Skin of body (tissue), 2 donors: Measurements from ENCODE around the gene PHIP. TPM values are rescaled to one million over a fixed set of nuclear protein-coding genes. Genes with fewer than 3 reads are reported as not detected.

Experiments
- DNase-seq: peaks from one replicate; lab custom pipeline; 2025; lab: John Stamatoyannopoulos, UW
- total RNA-seq: library from RNA; depleted of rRNA; stranded (reverse); fragments of >200 nt; gene quantifications from one replicate; pipeline ENCODE4 v1.2.3, GENCODE V29; 2014

Gene PHIP
- total RNA-seq, 1 donor from 2014 or later: 51.5 TPM

DNA sequence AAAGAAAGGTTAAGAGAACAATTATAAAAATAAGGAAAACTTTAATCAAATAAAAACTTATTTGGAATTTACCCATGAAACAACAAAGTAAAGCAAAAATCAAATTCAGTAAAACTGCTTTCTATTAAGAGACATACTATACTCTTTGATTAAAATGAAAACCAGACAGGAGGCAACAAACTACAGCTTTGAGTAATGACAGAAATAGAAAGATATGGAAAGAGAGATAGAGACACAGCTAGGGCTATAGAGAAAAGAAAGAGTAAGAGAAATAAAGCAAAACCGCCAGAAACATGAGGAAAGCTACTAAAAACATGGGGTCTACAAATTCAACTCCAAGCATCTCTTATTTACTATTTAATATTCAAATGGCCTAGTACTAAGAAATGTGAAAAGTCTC lies 67.6 kb downstream of the PHIP start:
- no peak for DNase-seq

DNA sequence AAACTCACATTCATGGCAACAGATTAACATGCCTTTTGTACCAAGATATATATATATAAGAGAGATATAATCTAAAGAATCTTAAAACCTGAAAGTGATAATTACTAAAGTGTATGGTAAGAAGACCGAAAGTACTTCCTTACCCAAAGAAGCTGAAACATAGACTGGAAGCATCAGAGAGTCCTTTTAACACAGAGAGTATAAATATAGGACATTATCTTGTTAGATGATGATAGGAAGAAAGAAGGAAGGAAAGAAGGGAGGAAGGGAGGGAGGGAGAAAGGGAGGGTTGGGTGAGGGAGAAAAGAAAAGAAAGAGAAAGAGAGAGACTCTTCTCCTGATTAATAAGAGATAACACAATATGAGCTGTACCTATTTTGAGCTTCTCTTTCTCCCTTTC lies 68.2 kb downstream of the PHIP start:
- no peak for DNase-seq

DNA sequence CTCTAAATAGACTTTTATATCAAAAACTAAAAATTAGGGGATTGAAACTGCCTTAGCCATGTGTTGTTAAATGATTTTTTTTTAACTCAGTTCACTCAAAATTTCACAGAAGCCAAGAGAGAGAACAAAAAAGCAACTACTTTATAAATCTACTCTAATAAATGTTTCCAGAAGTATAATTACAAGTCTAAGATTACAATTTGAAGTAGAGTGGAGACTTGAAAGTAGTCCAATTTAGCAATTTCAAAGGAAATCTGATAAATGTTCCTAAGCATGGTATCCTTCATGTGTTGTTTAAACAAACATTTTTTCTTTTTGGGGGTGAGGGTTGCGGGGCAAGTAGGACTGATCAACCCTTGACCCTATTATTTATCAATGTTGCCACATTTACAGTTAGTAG lies 72.6 kb downstream of the PHIP start:
- DNase-seq: no peak

DNA sequence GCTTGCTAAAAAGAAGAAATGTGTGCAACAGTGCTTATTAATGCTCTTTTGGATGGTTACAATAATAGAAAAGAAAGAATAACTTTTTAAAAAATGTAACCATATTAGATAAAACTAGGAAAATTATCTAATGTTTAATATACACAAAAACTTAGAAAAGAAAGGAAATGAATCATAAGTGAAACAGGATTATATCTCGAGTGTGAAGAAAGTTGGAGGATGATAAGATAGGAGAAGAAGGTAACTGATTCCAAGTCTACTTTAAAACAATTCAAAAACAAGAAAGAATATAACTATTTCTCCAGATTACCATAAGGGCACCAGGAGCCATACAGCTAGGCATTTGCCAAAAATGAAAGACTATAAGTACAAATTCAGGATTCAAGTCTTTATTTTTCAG lies 73.0 kb downstream of the PHIP start:
- DNase-seq: no peak

DNA sequence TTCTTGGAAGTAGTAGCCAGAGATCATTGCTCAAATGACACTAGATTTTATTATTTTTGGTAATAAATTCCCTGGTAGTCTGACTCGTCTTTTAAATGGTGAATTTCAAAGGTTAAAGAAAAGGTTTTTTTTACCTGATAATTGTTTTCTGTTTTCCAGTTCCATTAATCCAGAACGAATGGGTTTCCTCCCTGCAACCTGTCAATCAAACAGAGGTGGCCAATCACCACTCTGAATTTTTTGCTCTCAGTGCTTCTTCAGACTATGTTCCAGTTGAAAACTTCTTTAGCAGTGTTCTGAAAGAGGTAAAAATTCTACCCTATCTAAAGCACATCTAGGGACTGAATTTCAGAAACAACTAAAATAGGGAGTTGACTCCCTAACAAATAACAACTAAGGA lies 73.8 kb downstream of the PHIP start:
- no peak for DNase-seq

DNA sequence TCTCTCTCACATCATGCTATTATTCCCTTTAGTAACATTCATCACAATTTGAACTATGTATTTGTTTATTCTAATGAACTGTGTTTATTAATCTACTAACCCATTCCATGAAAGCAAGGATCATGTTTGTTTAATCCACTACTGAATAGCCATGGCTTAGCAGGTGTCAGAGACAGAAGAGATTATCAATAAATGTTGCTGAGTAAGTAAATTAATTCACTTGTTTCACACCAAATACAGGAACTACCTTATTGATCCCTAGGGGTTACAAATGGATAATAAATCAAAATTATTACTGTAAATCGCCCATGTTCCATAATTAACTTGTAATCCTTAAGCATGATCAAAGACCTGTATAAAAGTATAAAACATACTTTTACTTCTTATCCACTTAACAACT lies 76.6 kb downstream of the PHIP start:
- DNase-seq: no peak

DNA sequence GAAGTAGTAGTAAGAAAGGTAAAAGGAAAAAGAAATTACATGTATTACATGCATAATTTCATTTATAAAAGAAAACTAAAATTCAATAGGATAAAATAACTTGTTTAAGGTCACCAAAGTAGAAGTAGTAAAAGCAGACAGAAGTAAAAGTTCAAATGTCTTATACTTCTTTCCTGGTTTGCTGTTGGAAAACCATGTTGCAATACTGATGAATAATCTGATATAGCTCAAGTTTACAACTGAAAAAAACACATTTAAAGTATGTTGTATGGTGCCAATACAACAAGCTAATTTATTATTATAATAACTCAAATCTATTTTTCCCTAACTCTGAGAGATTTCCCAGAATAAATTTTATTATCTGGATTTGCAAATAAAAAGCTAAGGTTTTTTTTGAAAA lies 78.3 kb downstream of the PHIP start:
- DNase-seq: no peak

DNA sequence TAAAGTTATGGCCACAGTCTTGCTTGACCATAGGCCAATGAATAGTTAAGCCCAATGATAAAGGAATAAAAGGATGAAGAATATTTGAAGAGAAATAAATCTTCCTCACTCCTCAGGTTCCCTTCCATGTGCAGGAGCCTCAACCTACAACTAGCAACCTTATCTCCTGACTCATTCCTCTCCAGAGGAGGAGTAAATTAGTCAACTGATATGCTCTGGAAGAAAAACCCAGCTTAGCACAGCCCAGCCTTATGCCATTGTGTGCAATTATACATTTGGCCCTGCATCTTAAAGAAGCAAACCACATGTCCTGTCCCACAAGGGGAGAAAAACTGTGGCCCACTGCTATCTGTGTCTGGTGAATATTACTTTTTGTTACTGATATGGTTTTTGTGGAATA lies 82.1 kb downstream of the PHIP start:
- DNase-seq: no peak

DNA sequence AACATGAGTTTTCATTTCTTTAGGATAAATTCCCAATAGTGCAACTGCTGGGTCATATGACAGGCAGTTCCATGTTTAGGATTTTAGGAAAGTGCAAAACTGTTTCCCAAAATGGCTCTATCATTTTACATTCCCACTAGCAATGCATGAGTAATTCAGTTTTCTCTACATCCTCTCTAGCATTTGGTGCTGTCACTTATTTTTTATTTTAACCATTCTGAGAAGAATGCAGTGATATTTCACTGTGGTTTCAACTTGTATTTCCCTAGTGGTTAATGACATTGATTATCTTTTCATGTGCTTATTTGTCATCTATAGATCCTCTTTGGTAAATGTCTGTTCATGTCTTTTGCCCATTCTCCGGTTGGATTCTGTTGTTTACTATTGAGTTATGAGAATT lies 82.7 kb downstream of the PHIP start:
- DNase-seq: no peak

DNA sequence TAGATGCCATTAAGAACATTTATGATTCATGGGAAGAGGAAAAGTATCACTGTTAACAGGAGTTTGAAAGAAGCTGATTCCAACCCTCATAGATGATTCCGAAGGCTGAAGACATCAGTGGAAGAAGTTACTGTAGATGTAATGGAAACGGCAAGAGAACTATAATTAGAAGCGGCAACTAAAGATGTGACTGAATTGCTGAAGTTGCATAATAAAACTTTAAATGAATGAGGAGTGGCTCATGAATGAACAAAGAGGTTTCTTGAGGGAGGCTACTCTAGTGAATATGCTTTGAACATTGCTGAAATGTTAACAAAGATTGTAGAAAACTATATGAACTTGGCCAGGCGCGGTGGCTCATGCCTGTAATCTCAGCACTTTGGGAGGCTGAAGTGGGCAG lies 84.1 kb downstream of the PHIP start:
- DNase-seq: no peak

DNA sequence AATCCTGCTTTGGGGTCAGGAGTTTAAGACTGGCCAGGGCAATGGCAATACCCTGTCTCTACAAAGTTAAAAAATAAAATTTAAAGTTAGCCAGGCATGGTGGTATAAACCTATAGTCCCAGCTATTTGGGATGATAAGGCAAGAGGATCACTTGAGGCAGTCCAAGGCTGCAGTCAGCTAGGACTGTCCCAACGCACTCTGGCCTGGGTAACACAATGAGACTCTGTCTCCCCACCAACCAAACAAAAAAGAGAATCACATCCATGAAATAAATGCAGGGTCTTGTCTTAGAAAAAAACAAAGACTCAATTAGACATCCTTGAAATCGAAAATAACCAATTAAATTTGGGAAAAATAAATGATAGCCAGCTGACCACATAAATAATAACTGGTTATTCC lies 88.9 kb downstream of the PHIP start:
- no peak for DNase-seq

DNA sequence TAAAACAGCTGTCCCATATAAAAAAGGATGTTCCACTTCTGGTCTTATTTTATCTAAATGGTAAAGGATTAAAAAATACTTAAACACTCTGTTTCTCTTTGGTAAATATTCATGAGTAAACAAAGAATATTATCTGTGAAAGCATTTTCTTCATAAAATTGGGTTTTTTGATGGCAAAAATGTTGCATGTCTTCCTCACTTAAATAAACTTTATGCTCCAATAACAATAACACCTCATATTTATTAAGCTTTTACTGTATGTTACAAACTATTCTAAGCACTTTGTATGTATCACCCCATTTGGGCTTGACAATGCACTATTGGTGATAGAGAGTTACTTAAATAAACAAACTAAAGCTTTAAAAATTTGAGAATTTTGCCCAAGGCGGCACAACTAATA lies 91.9 kb downstream of the PHIP start:
- no peak for DNase-seq

DNA sequence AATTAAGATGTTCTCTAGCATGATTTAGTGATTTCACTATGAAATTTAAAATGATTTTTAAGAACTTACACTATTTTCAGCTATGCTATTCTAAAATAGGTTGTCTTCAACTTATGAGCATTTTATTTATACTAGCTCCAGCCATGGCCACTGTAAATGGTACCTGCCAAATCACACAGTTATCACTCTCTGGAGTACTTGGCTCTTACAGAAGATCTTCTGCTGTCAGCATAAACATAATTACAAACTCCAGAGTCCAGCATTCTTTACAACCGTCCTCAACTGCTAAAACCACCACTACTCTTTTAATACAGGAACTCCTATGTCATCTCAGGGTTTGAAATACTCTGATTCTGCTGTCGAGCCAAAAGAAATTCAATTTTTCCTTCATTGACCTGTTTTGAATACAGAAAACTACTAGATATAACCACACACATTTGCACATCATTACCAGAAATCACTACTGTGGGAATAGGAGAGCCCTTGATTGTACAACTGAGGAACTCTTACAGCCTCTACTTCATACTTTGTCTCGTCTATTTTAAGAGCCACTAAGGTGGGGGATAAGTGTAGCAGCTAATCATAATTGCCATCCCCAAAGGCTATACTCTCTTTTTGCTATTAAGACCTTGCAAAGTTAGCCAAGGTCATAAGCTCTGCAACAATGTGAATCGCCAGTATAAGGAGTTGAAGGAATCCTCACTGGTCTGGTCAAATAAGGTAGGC lies 93.7 kb downstream of the PHIP start:
- no peak for DNase-seq

DNA sequence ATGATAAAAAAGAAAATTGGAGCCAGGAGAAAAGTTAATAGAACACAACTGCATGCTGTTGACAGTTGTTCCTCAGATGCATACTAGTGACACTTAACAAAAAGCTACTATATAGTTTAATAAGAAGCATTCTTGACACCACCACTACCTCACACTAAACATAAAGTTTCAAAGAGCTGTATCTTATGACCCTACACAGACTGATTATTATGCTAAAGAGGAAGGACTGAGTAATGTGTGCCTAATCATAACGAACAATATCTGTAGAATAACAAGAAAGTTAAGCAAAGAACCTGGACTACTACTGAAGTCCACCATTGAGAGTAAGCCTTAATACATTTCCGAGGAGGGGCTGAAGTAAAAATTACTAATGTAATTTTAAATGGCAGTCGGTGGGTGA lies 110.9 kb downstream of the PHIP start:
- DNase-seq: no peak

DNA sequence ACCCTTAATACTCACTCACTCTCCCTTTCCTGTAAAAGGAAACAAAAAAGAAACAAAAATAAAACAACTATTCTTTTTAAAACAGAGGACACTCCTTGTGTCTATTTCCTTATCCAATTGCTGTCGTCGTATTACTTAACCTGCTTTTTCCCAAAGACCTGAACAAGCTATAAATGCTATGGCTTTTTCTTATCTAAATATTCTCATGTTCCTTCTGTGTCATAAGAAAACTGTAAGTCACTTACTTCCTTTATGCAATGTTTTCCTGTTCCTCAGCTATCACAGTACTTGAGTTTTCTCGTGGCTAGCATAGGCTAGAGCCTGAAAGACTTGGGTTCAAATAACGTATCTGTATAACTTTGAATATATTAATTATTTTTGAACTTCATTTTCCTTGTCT lies 111.5 kb downstream of the PHIP start:
- no peak for DNase-seq

DNA sequence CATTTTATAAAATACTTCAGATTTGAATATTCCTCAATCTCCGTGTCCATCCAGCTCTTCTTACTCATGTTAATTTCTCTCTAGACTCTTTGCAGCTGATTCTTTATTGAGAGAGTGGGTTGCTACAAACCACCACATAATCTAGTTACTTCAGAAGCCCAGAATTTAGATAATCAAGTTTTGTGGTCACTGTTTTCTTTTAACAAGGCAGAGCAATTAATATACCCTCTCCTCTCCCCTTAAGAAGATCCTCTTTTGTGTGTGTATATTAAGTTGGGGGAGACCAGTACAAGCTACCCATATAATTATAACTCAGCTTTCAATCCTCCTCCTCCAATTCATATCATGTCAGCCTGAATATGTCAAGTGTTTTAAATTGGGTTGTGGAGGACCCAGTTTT lies 115.6 kb downstream of the PHIP start:
- DNase-seq: no peak

DNA sequence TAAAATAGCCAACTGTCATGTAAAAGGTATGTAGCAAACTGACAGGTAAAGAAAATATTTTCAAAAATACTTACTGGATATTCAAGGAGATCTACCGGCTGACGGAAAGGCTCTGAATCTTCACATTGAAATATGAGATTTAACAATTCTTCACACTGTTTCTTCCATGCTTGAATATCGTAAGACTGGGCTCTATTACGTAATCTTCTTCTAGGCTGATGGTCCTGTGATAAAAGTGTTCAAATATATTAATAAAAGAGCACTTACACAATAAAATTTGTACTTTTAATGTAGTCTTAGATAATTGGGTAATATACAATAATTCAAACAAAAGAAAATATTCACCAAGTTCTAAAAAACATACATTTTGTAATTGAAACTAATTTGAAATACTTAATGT lies 123.3 kb downstream of the PHIP start:
- DNase-seq: no peak

DNA sequence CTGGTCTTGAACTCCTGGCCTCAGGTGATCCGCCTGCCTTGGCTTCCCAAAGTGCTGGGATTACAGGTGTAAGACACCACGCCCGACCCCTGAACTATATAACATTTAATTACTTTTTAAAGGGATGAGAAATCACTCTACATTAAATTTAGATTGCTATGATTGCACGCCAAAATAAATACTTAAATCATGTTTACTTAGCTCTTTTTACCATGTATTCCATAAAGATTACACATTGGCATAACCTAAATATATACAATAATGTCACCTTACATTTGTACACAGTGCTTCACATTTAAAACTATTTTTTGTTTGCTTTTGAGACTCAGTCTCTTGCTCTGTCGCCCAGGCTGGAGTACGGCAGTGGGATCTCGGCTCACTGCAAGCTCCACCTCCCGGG lies 124.3 kb downstream of the PHIP start:
- no peak for DNase-seq

DNA sequence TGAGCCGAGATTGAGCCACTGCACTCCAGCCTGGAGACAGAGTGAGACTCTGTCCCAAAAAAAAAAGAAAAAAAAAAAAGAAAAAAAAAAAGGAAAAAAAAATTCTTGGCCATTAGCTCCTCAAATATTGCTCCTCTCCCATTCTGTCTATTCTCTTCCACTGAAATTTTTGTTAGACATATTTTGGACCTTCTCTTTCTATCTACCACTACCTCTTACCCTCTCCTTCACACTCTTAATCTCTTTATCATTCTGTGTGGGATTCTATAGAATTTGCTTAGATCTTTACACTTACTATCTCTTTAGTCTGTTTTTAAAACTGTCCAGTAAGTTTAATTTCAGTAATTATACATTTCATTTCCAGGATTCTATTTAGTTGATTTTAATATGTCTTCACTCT lies 125.7 kb downstream of the PHIP start:
- DNase-seq: no peak

DNA sequence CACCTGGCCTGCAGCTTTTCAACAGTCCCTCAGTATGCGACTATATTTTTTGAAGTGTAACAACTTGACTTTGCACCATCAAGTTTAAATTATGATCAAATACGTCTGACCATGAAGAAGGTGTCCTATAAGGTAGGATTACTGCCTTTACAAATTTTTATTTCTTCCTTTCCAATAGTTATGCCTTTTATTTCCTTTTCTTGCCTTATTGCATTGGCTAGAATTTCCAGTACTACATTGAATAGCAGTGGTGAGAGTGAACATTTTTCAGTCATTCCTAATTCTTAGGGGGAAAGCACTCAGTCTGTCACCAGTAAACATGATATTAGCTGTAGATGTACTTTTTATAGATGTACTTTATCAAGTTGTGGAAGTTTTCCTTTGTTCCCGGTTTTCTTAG lies 129.3 kb downstream of the PHIP start:
- DNase-seq: no peak

DNA sequence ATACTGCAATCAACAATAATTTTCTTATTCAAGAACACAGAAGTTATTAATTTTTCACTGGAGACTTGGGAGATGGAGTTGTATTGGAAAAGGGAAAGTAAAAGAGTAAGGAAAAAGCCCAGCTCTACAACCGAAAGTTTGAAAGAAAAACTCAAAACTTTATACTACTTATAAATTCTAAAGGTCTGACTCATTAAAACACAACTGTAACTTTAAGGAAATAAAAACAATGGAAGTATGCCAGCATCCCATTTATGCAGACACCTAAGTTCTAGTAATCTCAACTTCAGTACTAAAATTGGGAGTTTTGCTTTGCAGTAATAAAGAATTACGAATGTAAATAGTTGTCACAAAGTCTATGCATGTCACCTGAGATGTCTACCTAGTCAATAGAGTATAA lies 130.1 kb downstream of the PHIP start:
- no peak for DNase-seq

DNA sequence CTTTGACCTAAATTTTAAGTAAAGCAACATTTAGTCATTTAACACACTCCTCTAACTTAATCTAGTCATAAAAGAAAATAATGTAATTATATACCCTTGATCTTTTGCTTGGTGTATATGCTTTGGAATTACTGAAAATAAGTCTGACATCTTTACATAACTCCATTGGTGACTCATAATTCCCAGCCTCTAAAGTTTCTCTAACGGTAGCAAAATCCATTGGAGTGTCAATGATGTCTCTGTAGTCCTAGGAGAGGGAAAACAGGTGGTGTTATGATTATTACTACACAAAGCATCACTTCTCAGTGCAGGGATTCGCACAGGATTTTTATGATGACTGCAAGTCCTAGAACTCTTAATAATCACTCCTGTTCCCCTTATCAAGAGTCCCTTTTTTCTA lies 130.5 kb downstream of the PHIP start:
- DNase-seq: no peak

DNA sequence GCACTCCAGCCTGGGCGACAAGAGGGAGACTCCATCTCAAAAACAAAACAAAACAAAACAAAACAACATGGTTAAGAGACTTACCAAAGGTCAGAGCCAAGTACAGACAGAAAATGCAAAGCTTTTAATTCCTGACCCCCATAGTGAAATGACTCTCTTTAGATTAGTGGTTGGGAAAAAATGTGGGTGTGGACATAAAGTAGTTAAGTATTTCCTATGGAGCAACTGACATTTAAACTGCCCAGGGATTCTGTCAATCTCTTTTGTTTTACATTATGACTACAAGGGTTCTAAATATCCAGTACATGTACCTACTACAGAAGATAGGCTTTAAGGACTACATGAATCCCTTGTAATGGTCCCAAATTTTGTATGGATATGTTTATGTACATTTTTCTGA lies 135.6 kb downstream of the PHIP start:
- DNase-seq: no peak

DNA sequence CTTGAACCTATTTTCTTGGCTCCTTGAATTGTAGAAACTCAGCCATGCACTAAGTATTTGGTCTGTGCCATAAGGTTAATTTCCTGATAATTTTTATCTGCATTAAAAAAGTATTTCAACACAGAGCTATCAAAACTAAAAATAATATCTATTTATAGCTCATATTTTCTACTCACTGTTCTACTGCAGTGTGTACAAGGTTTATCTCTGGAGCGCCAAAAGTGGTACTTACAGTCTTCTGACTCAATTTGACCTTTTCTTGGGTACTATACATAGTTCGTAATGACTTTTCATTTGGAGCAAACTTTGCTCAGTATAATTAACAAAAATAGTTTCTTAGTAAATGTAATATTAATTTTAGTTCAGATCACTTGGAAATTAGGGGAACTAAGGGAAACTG lies 141.5 kb downstream of the PHIP start:
- DNase-seq: no peak
